Parathyroid adenoma (tissue), 2 donors: ENCODE results near the gene KPNB1.

ENCODE experiments used
- H2AFZ ChIP-seq: fragments of 300-600 bp; sonication (generic); one replicate; pipeline ENCODE4 v1.7.0; 2017; ENCODE audit warnings: antibody characterized with exemption, mild to moderate bottlenecking
- H3K27ac ChIP-seq: fragments of 300-600 bp; sonication (generic); one replicate; pipeline ENCODE4 v1.7.0; 2017
- H3K27me3 ChIP-seq: fragments of 300-600 bp; sonication (generic); one replicate; pipeline ENCODE4 v1.7.0; 2017; ENCODE audit warnings: low read length; ENCODE audit not compliant: control insufficient read depth, insufficient read depth
- H3K36me3 ChIP-seq: fragments of 300-600 bp; sonication (generic); one replicate; pipeline ENCODE4 v1.7.0; 2017; ENCODE audit warnings: low read length; ENCODE audit not compliant: control insufficient read depth, insufficient read depth
- H3K4me1 ChIP-seq: fragments of 300-600 bp; sonication (generic); one replicate; pipeline ENCODE4 v1.7.0; 2017; ENCODE audit warnings: control low read depth
- H3K4me2 ChIP-seq: fragments of 300-600 bp; sonication (generic); one replicate; pipeline ENCODE4 v1.7.0; 2017; ENCODE audit warnings: low read length
- H3K4me3 ChIP-seq: fragments of 300-600 bp; sonication (generic); one replicate; pipeline ENCODE4 v1.7.0; 2017; ENCODE audit warnings: low read depth, low read length
- H3K79me2 ChIP-seq: fragments of 300-600 bp; sonication (generic); one replicate; pipeline ENCODE4 v1.7.0; 2017; ENCODE audit warnings: control low read depth
- H3K9ac ChIP-seq: fragments of 300-600 bp; sonication (generic); one replicate; pipeline ENCODE4 v1.7.0; 2017; ENCODE audit warnings: mild to moderate bottlenecking
- H3K9me3 ChIP-seq: fragments of 300-600 bp; sonication (generic); one replicate; pipeline ENCODE4 v1.7.0; 2017; ENCODE audit warnings: low read length; ENCODE audit not compliant: control insufficient read depth
- TF ChIP-seq, protein P1 (sequence below): fragments of 300-600 bp; sonication (generic); IDR thresholded peaks from one replicate; pipeline ENCODE4 v1.7.0; 2017; ENCODE audit warnings: antibody characterized with exemption, mild to moderate bottlenecking
- donor health status: primary hyperparathyroidism.

KPNB1 gene

DNA sequence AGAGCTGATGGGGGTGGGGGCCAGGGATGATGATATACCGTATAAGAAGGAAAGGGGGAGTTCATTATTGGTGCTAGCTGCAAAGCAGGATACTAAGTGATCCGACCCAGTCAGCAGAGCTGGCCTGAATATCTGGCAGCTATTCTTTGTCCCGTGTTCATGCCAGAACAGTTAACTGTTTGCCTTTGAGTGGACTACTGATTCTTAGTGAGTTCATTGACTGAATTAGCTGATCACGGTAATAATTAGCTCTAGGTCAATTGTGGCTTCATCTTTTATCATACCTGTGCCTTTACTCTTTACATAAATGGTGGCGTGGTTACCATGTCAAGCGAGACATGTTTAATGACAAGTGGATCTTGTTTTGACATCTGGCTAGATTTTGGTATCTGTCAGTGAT is 5.3 kb downstream of the KPNB1 start:
- Histone ChIP-seq H3K9ac (no peak overlapping the region), H3K79me2 (peaks cover 33% of the 10 kb centered on the region), H3K27me3 (no peaks in the 10 kb centered on the region), H3K4me1 (no peaks in the 10 kb centered on the region), H3K36me3 (no peaks in the 10 kb centered on the region), H2AFZ (no peak overlapping the region), H3K9me3 (no peaks in the 10 kb centered on the region), H3K27ac (no peak overlapping the region), H3K4me2 (no peak overlapping the region), H3K4me3 (no peak overlapping the region)
- TF ChIP-seq, protein P1, sequence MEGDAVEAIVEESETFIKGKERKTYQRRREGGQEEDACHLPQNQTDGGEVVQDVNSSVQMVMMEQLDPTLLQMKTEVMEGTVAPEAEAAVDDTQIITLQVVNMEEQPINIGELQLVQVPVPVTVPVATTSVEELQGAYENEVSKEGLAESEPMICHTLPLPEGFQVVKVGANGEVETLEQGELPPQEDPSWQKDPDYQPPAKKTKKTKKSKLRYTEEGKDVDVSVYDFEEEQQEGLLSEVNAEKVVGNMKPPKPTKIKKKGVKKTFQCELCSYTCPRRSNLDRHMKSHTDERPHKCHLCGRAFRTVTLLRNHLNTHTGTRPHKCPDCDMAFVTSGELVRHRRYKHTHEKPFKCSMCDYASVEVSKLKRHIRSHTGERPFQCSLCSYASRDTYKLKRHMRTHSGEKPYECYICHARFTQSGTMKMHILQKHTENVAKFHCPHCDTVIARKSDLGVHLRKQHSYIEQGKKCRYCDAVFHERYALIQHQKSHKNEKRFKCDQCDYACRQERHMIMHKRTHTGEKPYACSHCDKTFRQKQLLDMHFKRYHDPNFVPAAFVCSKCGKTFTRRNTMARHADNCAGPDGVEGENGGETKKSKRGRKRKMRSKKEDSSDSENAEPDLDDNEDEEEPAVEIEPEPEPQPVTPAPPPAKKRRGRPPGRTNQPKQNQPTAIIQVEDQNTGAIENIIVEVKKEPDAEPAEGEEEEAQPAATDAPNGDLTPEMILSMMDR, result no peak

DNA sequence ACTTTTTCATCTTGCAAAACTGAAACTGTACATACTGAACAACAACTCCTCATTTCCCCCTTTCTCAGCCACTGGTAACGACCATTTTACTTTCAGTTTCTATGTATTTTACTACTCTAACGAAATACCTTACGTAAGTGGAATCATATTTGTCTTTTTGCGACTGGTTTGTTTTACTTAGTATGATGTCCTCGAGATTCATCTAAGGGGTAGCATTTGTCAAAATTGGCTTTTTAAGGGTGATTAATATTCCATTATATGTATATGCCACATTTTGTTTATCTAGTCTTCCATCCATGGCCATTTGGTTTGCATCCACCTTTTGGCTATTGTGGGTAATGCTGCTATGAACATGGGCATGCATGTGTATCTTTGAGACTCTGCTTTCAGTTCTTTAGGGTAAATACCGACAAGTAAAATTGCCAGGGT is 10.4 kb downstream of the KPNB1 start:
- Histone ChIP-seq H3K9me3 (no peaks in the 10 kb centered on the region), H3K36me3 (no peaks in the 10 kb centered on the region), H2AFZ (no peak overlapping the region), H3K27ac (no peak overlapping the region), H3K27me3 (no peaks in the 10 kb centered on the region), H3K4me3 (no peak overlapping the region), H3K9ac (no peak overlapping the region), H3K4me2 (no peak overlapping the region), H3K4me1 (no peaks in the 10 kb centered on the region), H3K79me2 (peaks cover 4% of the 10 kb centered on the region)
- TF ChIP-seq, protein P1, result no peak

DNA sequence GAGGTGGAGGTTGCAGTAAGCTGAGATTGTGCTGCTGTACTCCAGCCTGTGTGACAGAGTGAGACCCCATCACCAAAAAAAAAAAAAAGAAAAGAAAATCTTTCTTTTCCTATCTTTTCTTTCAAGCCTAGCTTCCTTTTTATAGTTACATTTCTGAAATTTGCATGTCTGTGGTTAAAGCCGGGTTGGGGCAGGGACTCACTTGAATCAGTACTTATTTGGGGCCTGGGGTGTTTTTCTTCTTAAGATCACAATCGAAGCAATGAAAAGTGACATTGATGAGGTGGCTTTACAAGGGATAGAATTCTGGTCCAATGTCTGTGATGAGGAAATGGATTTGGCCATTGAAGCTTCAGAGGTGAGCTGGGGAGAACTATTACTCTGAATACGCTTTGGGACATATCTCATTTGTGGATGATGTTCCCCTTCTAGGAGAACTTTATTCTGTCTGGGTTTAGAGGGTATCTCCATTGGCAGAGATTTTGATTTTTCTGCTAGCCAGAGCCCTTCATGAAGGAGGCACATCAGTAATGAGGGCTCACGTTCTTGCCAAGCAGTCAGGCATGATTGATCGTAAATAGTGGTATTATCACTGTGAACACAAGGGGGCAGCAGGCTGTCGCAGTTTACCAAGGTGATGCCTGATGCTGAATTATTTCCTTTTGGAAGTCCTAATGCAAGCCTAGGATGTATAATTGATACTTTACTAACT is 14.3 kb downstream of the KPNB1 start:
- Histone ChIP-seq H2AFZ (no peak overlapping the region), H3K27me3 (no peaks in the 10 kb centered on the region), H3K9ac (no peak overlapping the region), H3K4me2 (no peak overlapping the region), H3K79me2 (no peaks in the 10 kb centered on the region), H3K4me3 (no peak overlapping the region), H3K4me1 (no peaks in the 10 kb centered on the region), H3K9me3 (no peaks in the 10 kb centered on the region), H3K27ac (no peak overlapping the region), H3K36me3 (no peaks in the 10 kb centered on the region)
- TF ChIP-seq, protein P1, result peak; percentile 82

DNA sequence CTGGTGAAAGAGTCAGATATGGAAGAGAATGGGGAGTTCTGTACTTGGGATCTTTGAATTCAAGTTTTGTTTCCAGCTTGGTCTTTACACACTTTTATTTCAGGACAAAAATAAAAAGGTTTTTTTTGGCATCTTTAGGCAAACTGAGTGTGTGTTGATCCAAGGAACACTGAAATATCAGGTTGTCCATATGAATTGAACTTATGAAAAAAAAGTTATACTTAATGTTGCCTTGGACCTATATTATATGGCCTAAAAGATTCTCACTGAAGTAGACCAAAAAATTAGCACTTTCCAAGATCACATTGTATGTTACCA is 14.9 kb downstream of the KPNB1 start:
- TF ChIP-seq, protein P1, result no peak
- no peaks in the 10 kb centered on the region for H3K79me2 ChIP-seq
- H3K9ac ChIP-seq, result no peak overlapping the region
- no peak overlapping the region for H3K4me3 ChIP-seq
- no peaks in the 10 kb centered on the region for H3K4me1 ChIP-seq
- H3K4me2 ChIP-seq, result no peak overlapping the region
- no peak overlapping the region for H3K27ac ChIP-seq
- H3K9me3 ChIP-seq, result no peaks in the 10 kb centered on the region
- H3K27me3 ChIP-seq, result no peaks in the 10 kb centered on the region
- H3K36me3 ChIP-seq, result no peaks in the 10 kb centered on the region
- H2AFZ ChIP-seq, result no peak overlapping the region

DNA sequence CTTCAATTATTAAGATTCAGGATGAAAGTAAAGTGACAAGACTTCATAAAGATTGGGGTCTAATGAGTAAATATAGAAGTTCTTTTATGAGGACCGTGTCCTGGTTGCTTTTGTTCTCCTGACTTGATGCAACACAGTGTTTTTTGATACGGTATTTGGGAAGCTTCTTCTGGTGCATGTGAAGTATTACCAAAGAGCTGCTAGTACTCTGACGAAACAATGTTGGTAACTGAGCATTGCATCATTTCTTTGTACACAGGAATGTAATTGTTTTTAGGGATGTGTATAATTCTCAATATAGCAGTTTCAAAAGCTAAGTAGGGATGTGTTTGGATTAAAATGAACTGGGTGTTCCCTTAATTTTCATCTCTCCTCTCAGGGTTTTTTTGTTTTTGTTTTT is 15.9 kb downstream of the KPNB1 start:
- no peaks in the 10 kb centered on the region for H3K9me3 ChIP-seq
- no peak overlapping the region for H3K4me3 ChIP-seq
- H3K9ac ChIP-seq, result no peak overlapping the region
- no peaks in the 10 kb centered on the region for H3K4me1 ChIP-seq
- H2AFZ ChIP-seq, result no peak overlapping the region
- H3K4me2 ChIP-seq, result no peak overlapping the region
- H3K79me2 ChIP-seq, result no peaks in the 10 kb centered on the region
- no peaks in the 10 kb centered on the region for H3K36me3 ChIP-seq
- no peak overlapping the region for H3K27ac ChIP-seq
- TF ChIP-seq, protein P1, result no peak
- H3K27me3 ChIP-seq, result no peaks in the 10 kb centered on the region
